HG03575 (cell line): ENCODE results near the gene CGN.

Experiments
- ATAC-seq: cut with Tn5 transposase; IDR thresholded peaks from one replicate; pipeline ENCODE4 v1.9.1; 2021; ENCODE audit not compliant: unreplicated experiment, insufficient number of reproducible peaks, low FRiP score; ENCODE audit errors: extremely low read depth

CGN gene

DNA sequence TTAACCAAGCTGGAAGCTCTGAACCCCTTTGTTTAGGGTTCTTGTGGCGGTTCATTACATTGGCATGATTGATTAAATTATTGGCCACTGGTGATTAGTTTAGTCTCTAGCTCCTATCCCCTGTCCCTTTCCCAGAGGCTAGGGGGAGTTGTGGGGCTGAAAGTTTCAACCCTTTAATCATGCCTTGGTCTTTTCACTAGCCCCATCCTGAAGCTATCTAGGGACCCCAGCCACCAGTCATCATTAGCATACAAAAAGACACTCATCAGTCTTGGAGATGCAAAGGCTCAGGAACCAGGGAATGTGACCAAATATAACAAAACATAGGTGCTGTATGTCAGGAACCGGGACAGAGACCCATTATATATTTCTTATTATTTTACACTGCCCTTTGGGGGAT lies 66.0 kb downstream of the CGN start:
- no peak for ATAC-seq

DNA sequence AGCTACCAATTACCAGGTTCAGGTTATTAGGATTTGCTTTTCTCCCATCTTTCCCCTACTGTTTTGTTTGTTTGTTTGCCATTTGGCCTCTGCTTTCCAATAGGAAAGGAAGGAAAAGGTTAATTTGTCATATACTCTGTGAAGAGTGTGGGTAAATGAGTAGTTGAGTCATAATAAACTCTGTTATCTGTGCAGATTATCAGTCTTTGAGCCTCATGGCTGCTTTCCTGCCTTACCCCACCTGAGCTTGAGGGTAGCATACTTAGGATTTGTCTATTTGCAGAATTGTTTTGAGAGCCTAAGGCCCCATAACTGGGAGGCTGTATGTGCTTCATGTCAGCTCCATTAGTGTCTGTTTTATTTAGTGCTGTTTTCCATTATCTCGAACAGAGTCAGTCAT lies 67.8 kb downstream of the CGN start:
- no peak for ATAC-seq

DNA sequence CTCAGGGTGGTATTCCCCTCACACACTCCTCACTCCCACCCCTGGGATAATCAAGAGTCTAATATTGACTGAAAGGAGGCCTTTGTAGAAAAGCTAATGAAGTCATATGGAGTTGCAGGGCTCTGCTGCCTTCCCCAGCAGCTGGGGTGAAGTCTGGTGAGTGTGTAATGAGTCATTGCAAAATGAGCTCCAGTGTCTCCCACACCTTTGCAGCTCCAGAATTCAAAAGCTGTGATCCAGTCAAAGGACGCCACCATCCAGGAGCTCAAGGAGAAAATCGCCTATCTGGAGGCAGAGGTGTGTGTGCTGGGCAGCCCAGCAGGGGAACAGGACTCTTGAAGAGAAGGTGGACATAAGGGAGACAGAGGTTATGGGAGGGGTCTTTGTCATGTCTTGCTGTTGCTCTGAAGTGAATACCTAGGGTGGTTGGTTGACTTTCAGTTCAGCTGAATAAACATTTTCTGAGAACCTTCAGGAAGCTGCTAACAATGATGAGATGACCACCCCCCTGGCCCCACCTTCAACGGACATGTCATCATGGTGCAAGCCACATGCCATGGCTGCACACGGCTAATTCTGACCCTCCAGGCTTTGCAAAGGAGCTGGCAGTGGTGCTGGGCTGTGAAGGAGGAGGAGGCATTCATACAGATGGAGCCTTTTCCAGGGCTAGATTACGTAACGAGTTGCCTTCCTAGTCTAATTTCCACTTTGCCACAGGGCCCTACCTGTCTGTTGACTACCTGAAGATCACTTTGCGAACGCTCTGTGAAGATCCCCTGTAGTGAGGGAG lies 68.4 kb downstream of the CGN start:
- ATAC-seq = no peak

DNA sequence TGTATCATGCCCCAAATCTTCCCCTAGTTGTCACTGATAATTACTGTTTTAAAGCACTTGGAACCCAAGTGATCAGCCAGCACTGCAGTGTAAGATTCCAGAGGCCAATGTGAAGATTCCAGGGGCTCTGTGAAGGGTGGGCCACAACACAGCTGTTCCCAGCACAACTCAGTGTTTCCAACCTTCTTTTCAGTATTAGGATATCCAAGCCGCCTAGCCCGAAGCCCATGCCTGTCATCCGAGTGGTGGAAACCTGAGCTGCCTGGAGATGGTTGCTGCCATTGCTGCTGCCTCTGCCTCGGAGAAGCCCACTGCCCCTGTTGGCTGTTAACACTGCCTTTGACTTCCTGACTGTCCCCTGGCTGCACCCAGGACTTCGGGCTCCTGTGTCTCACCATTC lies 70.3 kb downstream of the CGN start:
- ATAC-seq = no peak

DNA sequence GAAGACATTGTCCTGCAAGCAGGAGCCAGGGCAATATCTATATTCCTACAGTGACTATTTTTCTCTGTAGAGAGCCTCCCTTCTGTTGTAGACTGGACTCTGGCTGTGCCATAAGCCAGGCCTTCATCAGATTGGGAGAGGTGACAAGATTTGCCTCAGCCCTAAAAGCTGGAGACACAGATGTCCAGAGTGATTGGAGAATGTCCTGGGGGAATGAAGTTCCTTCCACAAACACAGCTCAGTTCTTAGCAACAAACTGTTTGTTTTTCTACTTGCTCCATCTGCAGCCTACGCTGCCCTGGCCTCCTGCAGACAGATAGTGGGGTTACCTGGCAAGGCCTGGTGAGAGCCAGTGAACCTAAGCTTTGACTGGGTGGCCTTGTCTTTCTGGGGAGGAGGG lies 70.7 kb downstream of the CGN start:
- no peak for ATAC-seq

DNA sequence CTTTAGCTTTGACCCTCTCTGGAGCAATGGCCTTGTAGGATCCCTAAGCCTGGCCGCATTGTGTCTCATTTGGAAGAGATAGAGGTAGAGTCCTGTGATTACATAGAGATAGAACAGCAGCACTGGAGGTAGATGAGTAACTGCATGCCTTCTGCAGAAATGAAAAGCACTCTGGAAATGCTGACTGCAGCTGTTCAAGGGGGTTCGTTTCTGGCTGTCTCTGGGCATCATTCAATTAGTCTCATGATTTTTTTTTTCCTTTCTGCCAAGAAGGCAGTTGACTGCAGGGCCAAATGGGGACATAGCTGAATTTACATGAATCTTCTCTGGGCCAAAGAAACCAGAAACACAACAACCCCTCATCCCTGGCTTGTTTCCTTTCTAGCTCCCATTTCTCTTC lies 72.6 kb downstream of the CGN start:
- no peak for ATAC-seq

DNA sequence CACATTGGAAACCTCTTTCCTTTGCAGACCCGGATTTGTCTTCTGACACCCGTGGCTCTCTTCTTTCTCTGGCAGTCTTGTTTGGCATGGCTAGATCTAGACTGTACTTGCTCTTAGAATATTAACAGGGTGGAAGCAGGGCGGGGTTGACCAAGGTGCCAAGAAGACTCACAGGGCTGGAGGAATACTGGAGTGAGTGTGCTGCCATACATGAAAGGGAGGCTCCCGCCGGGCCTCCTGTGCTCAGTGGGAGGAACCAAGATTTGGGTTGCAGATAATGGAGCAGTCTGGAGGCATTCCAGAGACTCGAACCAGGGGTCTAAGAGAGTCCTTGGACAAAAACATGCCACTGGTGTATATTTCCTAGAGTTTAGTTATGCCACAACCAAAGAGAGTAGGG lies 73.1 kb downstream of the CGN start:
- no peak for ATAC-seq

DNA sequence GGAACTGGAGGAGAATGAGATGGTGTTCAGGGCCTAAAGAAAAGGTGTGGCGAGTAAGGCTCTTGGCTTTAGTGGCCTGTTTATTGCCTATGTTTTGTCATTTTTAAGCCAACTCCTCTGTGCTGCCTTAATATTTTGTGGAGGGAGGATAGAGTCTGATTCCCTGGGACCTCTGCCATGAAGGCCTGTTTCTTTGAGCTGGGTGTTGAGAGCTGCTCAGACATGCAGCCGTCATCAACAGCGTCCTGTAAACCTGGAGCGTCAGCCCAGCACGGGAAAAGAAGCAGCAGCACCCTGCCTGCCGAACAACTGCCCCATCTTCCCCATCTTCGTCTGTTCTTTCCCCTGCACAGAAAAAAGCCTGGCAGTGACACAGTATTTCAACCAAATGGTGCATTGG lies 73.6 kb downstream of the CGN start:
- no peak for ATAC-seq

DNA sequence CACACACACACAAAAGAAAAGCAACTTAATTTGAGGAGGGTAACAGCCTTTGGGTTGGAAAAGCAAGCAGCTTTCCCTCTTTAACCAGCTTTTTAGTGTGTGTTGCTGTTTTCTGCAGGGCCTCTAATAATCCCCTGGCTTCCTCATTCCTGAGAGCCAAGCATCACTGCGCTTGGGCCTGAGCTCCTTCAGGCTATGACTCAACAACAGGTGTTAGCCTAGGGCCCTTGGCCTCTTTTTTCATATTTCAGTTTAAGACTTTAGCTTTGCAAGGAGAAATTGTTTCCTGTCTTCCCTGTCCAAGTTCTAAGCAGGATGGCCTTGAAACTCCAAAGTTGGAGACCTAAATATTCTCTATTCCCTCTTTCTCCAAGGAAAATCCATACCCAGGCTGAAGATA lies 74.4 kb downstream of the CGN start:
- no peak for ATAC-seq
